Sigmoid colon (tissue), 4 donors: ENCODE results near the gene RPL19.

Experiments used
- POLR2A ChIP-seq, 2 donors: fragments of 450-650 bp; IDR thresholded peaks; one replicate each; pipeline ENCODE4 v1.6.1; 2016; ENCODE audit warnings: antibody characterized with exemption in 2 of 2, mild to moderate bottlenecking in 2 of 2, moderate library complexity in 2 of 2
- POLR2AphosphoS5 ChIP-seq, 4 donors: sonication (generic); formaldehyde crosslinking; IDR thresholded peaks; one replicate each; pipeline ENCODE4 v1.6.1; 2017; ENCODE audit warnings: antibody characterized with exemption in 4 of 4
- TF ChIP-seq, protein P1 (sequence below), 4 experiments: fragments of 450-650 bp in 3 of 4; fragments of 200-600 bp in 1 of 4; IDR thresholded peaks; one replicate each; pipeline ENCODE4 v1.5.1; 2016 to 2019; ENCODE audit warnings: antibody characterized with exemption in 4 of 4, mild to moderate bottlenecking in 3 of 4, moderate library complexity in 2 of 4

DNA sequence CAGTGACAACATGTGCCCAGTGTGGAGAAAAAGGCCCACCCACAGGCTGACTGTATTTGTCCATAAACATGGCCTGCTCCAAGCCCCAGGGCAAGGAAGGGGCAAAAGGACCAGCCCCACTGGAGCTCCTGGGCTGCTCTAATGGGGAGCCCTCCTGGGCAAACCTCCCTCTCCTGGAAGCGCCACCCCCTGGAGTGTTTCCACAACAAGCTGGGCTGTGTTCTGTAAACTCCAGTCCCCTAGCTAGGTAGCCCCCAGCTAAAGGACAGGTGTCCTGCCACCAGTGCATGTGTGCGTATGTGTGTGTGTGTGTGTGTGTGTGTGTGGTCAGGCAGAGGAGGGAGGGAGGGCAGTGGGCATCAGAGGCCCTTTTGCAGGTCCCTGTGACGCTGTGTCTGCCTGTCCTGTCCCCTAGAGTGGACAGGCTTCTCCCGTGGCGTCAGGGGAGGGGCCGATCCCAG is 36.9 kb downstream of the RPL19 start:
- TF ChIP-seq, protein P1, sequence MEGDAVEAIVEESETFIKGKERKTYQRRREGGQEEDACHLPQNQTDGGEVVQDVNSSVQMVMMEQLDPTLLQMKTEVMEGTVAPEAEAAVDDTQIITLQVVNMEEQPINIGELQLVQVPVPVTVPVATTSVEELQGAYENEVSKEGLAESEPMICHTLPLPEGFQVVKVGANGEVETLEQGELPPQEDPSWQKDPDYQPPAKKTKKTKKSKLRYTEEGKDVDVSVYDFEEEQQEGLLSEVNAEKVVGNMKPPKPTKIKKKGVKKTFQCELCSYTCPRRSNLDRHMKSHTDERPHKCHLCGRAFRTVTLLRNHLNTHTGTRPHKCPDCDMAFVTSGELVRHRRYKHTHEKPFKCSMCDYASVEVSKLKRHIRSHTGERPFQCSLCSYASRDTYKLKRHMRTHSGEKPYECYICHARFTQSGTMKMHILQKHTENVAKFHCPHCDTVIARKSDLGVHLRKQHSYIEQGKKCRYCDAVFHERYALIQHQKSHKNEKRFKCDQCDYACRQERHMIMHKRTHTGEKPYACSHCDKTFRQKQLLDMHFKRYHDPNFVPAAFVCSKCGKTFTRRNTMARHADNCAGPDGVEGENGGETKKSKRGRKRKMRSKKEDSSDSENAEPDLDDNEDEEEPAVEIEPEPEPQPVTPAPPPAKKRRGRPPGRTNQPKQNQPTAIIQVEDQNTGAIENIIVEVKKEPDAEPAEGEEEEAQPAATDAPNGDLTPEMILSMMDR (IDR thresholded peaks at IDR 0.05), result no peak
- TF ChIP-seq POLR2AphosphoS5 (IDR thresholded peaks at IDR 0.05), result no peak
- TF ChIP-seq POLR2A (IDR thresholded peaks at IDR 0.05), result no peak
